ENCODE measurements around the gene RERE.

Gene RERE

DNA sequence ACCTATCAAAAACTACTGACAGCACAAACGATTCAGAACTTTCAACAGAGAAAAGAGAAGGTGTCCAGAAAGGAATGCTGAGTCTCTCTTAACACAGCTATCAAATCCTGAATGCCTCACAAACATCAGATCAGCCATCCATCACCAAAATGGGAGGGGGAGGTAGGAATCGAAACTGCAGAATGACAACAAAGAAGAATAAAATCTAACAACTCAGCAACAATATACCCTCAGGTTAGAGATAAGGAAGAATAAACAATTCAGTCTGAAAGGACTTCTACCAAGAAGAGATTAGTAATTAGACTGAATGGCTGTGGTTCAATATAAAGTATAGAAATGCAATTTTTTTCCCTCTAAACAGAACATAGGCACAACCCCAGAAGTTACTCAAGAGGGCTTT is 94.4 kb downstream of the RERE start:
- Histone ChIP-seq H3K9me3 (replicated peaks in 1 of 2; ENCODE audit: control insufficient read depth in 2 of 2, insufficient read depth in 1 of 2, low read depth in 1 of 2, low read length in 2 of 2) (peaks cover 0 to 2% of the 10 kb centered on the region in 2 donors), H3K27me3 (ENCODE audit: control insufficient read depth in 3 of 3, insufficient read depth in 3 of 3, low read depth in 1 of 3, low read length in 3 of 3) (no peaks in the 10 kb centered on the region), H2AFZ (ENCODE audit: low read length) (no peak overlapping the region), H2BK5ac (ENCODE audit: low read length) (no peak overlapping the region), H3K14ac (ENCODE audit: low read length) (no peak overlapping the region), H3K4me2 (ENCODE audit: insufficient read depth, low read length, poor library complexity, severe bottlenecking) (no peak overlapping the region), H3K18ac (ENCODE audit: low read length) (no peak overlapping the region), H2AK5ac (ENCODE audit: low read depth, low read length) (no peak overlapping the region), H3K27ac (replicated peaks; ENCODE audit: low read length) (no peak overlapping the region), H2BK15ac (ENCODE audit: low read length) (no peak overlapping the region), H3K79me1 (ENCODE audit: low read depth, low read length) (peaks cover 3% of the 10 kb centered on the region), H3K4ac (ENCODE audit: low read length) (no peak overlapping the region), H3K23ac (ENCODE audit: low read depth, low read length, poor library complexity) (no peak overlapping the region), H4K8ac (ENCODE audit: low read depth, low read length) (no peak overlapping the region), H3K4me1 (ENCODE audit: control insufficient read depth in 2 of 2, insufficient read depth in 1 of 2, low read depth in 1 of 2, low read length in 2 of 2) (peaks cover 2 to 13% of the 10 kb centered on the region in 2 donors), H2BK120ac (ENCODE audit: low read depth, low read length) (no peak overlapping the region), H4K91ac (ENCODE audit: low read depth, low read length, poor library complexity) (no peak overlapping the region), H3K9ac (ENCODE audit: low read depth, low read length, poor library complexity) (no peak overlapping the region), H2BK12ac (ENCODE audit: low read length) (no peak overlapping the region), H3K4me3 (ENCODE audit: low read length in 2 of 2) (no peak overlapping the region), H3K36me3 (replicated peaks in 1 of 2; ENCODE audit: control insufficient read depth in 2 of 2, insufficient read depth in 2 of 2, low read length in 2 of 2) (no peaks in the 10 kb centered on the region)
- no peak for DNase-seq (ENCODE audit: low spot score)
- no CpG with 5 or more reads among the region's 2 CpGs for WGBS, 2 donors (ENCODE audit: extremely low coverage in 2 of 2, insufficient read length in 2 of 2, insufficient replicate concordance in 1 of 2)

GRCh38 chr1:8722366-8722765 is 95.1 kb downstream of the RERE start:
- no peak for DNase-seq (ENCODE audit: low spot score)
- no peak overlapping the region for H3K9ac ChIP-seq (ENCODE audit: low read depth, low read length, poor library complexity)
- H3K14ac ChIP-seq (ENCODE audit: low read length), result no peak overlapping the region
- H3K36me3 ChIP-seq (replicated peaks in 1 of 2; ENCODE audit: control insufficient read depth in 2 of 2, insufficient read depth in 2 of 2, low read length in 2 of 2), result no peaks in the 10 kb centered on the region
- H3K18ac ChIP-seq (ENCODE audit: low read length), result no peak overlapping the region
- H4K91ac ChIP-seq (ENCODE audit: low read depth, low read length, poor library complexity), result no peak overlapping the region
- H3K4me2 ChIP-seq (ENCODE audit: insufficient read depth, low read length, poor library complexity, severe bottlenecking), result no peak overlapping the region
- no CpG with 5 or more reads among the region's 3 CpGs for WGBS, 2 donors (ENCODE audit: extremely low coverage in 2 of 2, insufficient read length in 2 of 2, insufficient replicate concordance in 1 of 2)
- no peaks in the 10 kb centered on the region for H3K27me3 ChIP-seq (ENCODE audit: control insufficient read depth in 3 of 3, insufficient read depth in 3 of 3, low read depth in 1 of 3, low read length in 3 of 3)
- H2AK5ac ChIP-seq (ENCODE audit: low read depth, low read length), result no peak overlapping the region
- H3K4me3 ChIP-seq (ENCODE audit: low read length in 2 of 2), result no peak overlapping the region
- H3K9me3 ChIP-seq (replicated peaks in 1 of 2; ENCODE audit: control insufficient read depth in 2 of 2, insufficient read depth in 1 of 2, low read depth in 1 of 2, low read length in 2 of 2), result peaks cover 0 to 2% of the 10 kb centered on the region in 2 donors
- H3K4ac ChIP-seq (ENCODE audit: low read length), result no peak overlapping the region
- H2BK15ac ChIP-seq (ENCODE audit: low read length), result no peak overlapping the region
- H2BK12ac ChIP-seq (ENCODE audit: low read length), result no peak overlapping the region
- H2BK120ac ChIP-seq (ENCODE audit: low read depth, low read length), result no peak overlapping the region
- peaks cover 3% of the 10 kb centered on the region for H3K79me1 ChIP-seq (ENCODE audit: low read depth, low read length)
- H4K8ac ChIP-seq (ENCODE audit: low read depth, low read length), result no peak overlapping the region
- no peak overlapping the region for H2AFZ ChIP-seq (ENCODE audit: low read length)
- peaks cover 2 to 11% of the 10 kb centered on the region in 2 donors for H3K4me1 ChIP-seq (ENCODE audit: control insufficient read depth in 2 of 2, insufficient read depth in 1 of 2, low read depth in 1 of 2, low read length in 2 of 2)
- no peak overlapping the region for H2BK5ac ChIP-seq (ENCODE audit: low read length)
- no peak overlapping the region for H3K23ac ChIP-seq (ENCODE audit: low read depth, low read length, poor library complexity)
- no peak overlapping the region for H3K27ac ChIP-seq (replicated peaks; ENCODE audit: low read length)

DNA sequence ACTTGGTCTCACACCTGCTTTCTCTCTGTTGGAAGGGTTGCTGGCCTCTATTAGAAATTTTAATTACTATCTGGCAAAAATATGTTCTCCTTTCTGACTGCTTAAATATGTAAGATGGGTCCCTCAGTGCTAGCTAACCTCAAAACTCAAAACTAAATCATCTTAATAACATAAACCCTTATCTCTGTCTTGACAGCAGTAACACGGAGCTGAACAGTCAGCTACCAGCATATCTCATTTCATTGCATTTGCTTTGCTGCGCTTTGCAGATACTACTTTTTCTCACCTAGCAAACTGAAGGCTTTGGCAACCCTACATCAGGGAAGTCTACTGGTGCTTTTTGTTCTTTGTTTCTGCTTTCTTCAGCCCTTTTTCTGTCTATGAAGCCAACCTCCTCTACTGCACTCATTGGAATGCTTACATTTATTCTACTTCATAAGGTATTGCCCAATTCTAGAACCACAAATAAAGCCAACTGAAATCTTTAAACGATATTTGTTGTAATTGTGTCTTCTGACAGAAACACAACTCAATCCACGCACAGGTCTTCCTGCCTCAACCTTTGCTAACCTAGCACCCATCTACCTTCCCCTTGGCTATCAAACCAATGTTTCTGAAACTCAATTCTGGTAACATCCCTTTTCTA is 95.6 kb downstream of the RERE start:
- Histone ChIP-seq H3K9ac (ENCODE audit: low read depth, low read length, poor library complexity) (no peak overlapping the region), H3K4me2 (ENCODE audit: insufficient read depth, low read length, poor library complexity, severe bottlenecking) (no peak overlapping the region), H3K36me3 (replicated peaks in 1 of 2; ENCODE audit: control insufficient read depth in 2 of 2, insufficient read depth in 2 of 2, low read length in 2 of 2) (no peaks in the 10 kb centered on the region), H4K8ac (ENCODE audit: low read depth, low read length) (no peak overlapping the region), H2AFZ (ENCODE audit: low read length) (no peak overlapping the region), H3K23ac (ENCODE audit: low read depth, low read length, poor library complexity) (no peak overlapping the region), H2BK120ac (ENCODE audit: low read depth, low read length) (no peak overlapping the region), H2AK5ac (ENCODE audit: low read depth, low read length) (no peak overlapping the region), H3K4me1 (ENCODE audit: control insufficient read depth in 2 of 2, insufficient read depth in 1 of 2, low read depth in 1 of 2, low read length in 2 of 2) (peaks cover 2 to 11% of the 10 kb centered on the region in 2 donors), H4K91ac (ENCODE audit: low read depth, low read length, poor library complexity) (no peak overlapping the region), H2BK5ac (ENCODE audit: low read length) (no peak overlapping the region), H3K9me3 (replicated peaks in 1 of 2; ENCODE audit: control insufficient read depth in 2 of 2, insufficient read depth in 1 of 2, low read depth in 1 of 2, low read length in 2 of 2) (peaks cover 0 to 2% of the 10 kb centered on the region in 2 donors), H3K4me3 (ENCODE audit: low read length in 2 of 2) (no peak overlapping the region), H3K4ac (ENCODE audit: low read length) (no peak overlapping the region), H3K18ac (ENCODE audit: low read length) (no peak overlapping the region), H3K14ac (ENCODE audit: low read length) (no peak overlapping the region), H3K27ac (replicated peaks; ENCODE audit: low read length) (no peak overlapping the region), H2BK15ac (ENCODE audit: low read length) (no peak overlapping the region), H3K79me1 (ENCODE audit: low read depth, low read length) (peaks cover 3% of the 10 kb centered on the region), H3K27me3 (ENCODE audit: control insufficient read depth in 3 of 3, insufficient read depth in 3 of 3, low read depth in 1 of 3, low read length in 3 of 3) (no peaks in the 10 kb centered on the region), H2BK12ac (ENCODE audit: low read length) (no peak overlapping the region)
- DNase-seq (ENCODE audit: low spot score), result no peak
- WGBS, 2 donors (ENCODE audit: extremely low coverage in 2 of 2, insufficient read length in 2 of 2, insufficient replicate concordance in 1 of 2), result no CpG with 5 or more reads among the region's 4 CpGs

DNA sequence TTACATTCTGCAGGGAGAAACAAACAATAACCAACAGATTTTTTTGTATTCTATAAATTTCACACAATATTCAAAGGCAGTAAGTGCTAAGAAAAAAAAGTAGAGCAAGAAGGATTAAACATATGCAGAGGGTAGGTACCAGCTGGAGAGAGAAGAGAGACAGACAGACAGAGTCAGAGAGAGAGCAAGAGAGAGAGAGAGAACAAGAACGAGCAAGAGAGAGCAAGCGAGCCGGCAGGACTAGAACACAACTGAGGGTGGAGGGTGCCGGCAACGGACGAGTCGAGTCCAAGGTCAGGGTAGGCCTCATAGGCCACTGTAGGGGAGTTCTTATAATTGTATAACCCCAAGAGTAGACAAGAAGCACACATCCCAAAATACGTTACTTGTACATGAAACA is 97.1 kb downstream of the RERE start:
- Histone ChIP-seq H3K36me3 (replicated peaks in 1 of 2; ENCODE audit: control insufficient read depth in 2 of 2, insufficient read depth in 2 of 2, low read length in 2 of 2) (no peaks in the 10 kb centered on the region), H3K27ac (replicated peaks; ENCODE audit: low read length) (no peak overlapping the region), H3K4me3 (ENCODE audit: low read length in 2 of 2) (no peak overlapping the region), H2BK120ac (ENCODE audit: low read depth, low read length) (no peak overlapping the region), H3K4me2 (ENCODE audit: insufficient read depth, low read length, poor library complexity, severe bottlenecking) (no peak overlapping the region), H3K23ac (ENCODE audit: low read depth, low read length, poor library complexity) (no peak overlapping the region), H2BK15ac (ENCODE audit: low read length) (no peak overlapping the region), H2AFZ (ENCODE audit: low read length) (no peak overlapping the region), H3K4ac (ENCODE audit: low read length) (no peak overlapping the region), H4K91ac (ENCODE audit: low read depth, low read length, poor library complexity) (no peak overlapping the region), H2BK5ac (ENCODE audit: low read length) (no peak overlapping the region), H3K9me3 (replicated peaks in 1 of 2; ENCODE audit: control insufficient read depth in 2 of 2, insufficient read depth in 1 of 2, low read depth in 1 of 2, low read length in 2 of 2) (peaks cover 0 to 2% of the 10 kb centered on the region in 2 donors), H4K8ac (ENCODE audit: low read depth, low read length) (no peak overlapping the region), H3K18ac (ENCODE audit: low read length) (no peak overlapping the region), H3K14ac (ENCODE audit: low read length) (no peak overlapping the region), H2BK12ac (ENCODE audit: low read length) (no peak overlapping the region), H3K79me1 (ENCODE audit: low read depth, low read length) (peaks cover 5% of the 10 kb centered on the region), H3K4me1 (ENCODE audit: control insufficient read depth in 2 of 2, insufficient read depth in 1 of 2, low read depth in 1 of 2, low read length in 2 of 2) (peaks cover 2 to 11% of the 10 kb centered on the region in 2 donors), H2AK5ac (ENCODE audit: low read depth, low read length) (no peak overlapping the region), H3K9ac (ENCODE audit: low read depth, low read length, poor library complexity) (no peak overlapping the region), H3K27me3 (ENCODE audit: control insufficient read depth in 3 of 3, insufficient read depth in 3 of 3, low read depth in 1 of 3, low read length in 3 of 3) (no peaks in the 10 kb centered on the region)
- DNase-seq (ENCODE audit: low spot score), result no peak
- no CpG with 5 or more reads among the region's 8 CpGs for WGBS, 2 donors (ENCODE audit: extremely low coverage in 2 of 2, insufficient read length in 2 of 2, insufficient replicate concordance in 1 of 2)

All from neuronal stem cell (in vitro differentiated cells).